Measurements from ENCODE around the gene CRYBB1.

Gene CRYBB1

DNA sequence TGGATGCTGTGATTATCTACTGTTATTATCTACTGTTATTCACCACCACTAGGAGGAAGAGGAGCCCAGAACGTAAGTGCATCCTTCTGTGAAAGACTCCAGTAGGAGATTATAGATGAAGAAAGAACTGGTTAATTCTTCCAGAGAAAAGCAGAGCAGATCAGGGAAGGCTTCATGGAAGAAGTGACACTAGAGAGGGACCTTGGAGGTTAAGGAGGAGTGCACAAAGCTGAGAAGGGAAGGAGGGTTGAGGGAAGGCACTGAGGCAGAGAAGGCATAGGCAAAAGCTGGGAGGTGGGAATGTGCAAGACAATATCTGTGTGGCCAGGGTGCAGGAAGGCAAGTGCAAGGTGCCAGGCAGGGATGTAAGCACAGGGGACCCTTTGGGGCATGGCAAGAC, 13.5 kb downstream of the CRYBB1 start:
- Histone ChIP-seq H3K79me2 (ENCODE audit: low read length) (no peaks in the 10 kb centered on the region), H3K9ac (ENCODE audit: low read length) (no peak overlapping the region), H3K4me2 (ENCODE audit: low read depth, low read length) (no peak overlapping the region), H3K36me3 (replicated peaks; ENCODE audit: insufficient read depth, low read length) (no peaks in the 10 kb centered on the region), H4K20me1 (ENCODE audit: insufficient read depth, low read length) (no peaks in the 10 kb centered on the region), H2AFZ (ENCODE audit: low read length) (no peak overlapping the region), H3K4me1 (ENCODE audit: low read length) (peaks cover 6% of the 10 kb centered on the region), H3F3A (ENCODE audit: insufficient read depth, low read length) (no peaks in the 10 kb centered on the region), H3K27me3 (replicated peaks; ENCODE audit: insufficient read depth, low read length) (no peaks in the 10 kb centered on the region), H3K27ac (ENCODE audit: low read length) (no peak overlapping the region), H3K4me3 (ENCODE audit: low read length) (no peak overlapping the region), H3K9me3 (replicated peaks; ENCODE audit: insufficient read depth, low read length) (no peaks in the 10 kb centered on the region), H3K9me2 (replicated peaks; ENCODE audit: insufficient read depth, low read length) (no peaks in the 10 kb centered on the region)
- TF ChIP-seq, protein P1, sequence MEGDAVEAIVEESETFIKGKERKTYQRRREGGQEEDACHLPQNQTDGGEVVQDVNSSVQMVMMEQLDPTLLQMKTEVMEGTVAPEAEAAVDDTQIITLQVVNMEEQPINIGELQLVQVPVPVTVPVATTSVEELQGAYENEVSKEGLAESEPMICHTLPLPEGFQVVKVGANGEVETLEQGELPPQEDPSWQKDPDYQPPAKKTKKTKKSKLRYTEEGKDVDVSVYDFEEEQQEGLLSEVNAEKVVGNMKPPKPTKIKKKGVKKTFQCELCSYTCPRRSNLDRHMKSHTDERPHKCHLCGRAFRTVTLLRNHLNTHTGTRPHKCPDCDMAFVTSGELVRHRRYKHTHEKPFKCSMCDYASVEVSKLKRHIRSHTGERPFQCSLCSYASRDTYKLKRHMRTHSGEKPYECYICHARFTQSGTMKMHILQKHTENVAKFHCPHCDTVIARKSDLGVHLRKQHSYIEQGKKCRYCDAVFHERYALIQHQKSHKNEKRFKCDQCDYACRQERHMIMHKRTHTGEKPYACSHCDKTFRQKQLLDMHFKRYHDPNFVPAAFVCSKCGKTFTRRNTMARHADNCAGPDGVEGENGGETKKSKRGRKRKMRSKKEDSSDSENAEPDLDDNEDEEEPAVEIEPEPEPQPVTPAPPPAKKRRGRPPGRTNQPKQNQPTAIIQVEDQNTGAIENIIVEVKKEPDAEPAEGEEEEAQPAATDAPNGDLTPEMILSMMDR (IDR thresholded peaks at IDR 0.05; ENCODE audit: low read length) = no peak
- TF ChIP-seq EZH2 (optimal IDR thresholded peaks at IDR 0.05; ENCODE audit: low read depth, low read length) (no peak), EZH2phosphoT487 (IDR thresholded peaks at IDR 0.05; ENCODE audit: low read length) (no peak)
- no peak for DNase-seq

DNA sequence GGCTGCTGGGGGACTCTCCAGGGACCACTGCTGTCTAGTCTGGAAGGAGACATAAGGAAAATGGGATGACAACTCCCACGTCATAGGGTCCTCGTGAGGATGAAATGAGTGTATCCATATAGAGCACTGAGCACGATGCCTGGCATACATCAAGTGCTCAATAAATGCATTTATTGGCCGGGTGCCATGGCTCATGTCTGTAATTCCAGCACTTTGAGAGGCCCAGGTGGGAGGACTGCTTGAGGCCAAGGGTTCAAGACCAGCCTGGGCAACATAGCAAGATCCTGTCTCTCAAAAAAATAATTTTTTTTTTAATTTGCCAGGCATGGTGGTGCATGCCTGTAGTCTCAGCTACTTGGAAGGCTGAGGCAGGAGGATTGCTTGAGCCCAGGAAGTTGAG, 15.7 kb downstream of the CRYBB1 start:
- no peaks in the 10 kb centered on the region for H4K20me1 ChIP-seq (ENCODE audit: insufficient read depth, low read length)
- no peak overlapping the region for H3K4me3 ChIP-seq (ENCODE audit: low read length)
- H3F3A ChIP-seq (ENCODE audit: insufficient read depth, low read length) = no peaks in the 10 kb centered on the region
- no peak overlapping the region for H3K27ac ChIP-seq (ENCODE audit: low read length)
- no peaks in the 10 kb centered on the region for H3K27me3 ChIP-seq (replicated peaks; ENCODE audit: insufficient read depth, low read length)
- no peak overlapping the region for H3K9ac ChIP-seq (ENCODE audit: low read length)
- H3K36me3 ChIP-seq (replicated peaks; ENCODE audit: insufficient read depth, low read length) = no peaks in the 10 kb centered on the region; the same call in 1 of the 2 replicates
- H3K9me2 ChIP-seq (replicated peaks; ENCODE audit: insufficient read depth, low read length) = no peaks in the 10 kb centered on the region
- H2AFZ ChIP-seq (ENCODE audit: low read length) = no peak overlapping the region
- no peaks in the 10 kb centered on the region for H3K9me3 ChIP-seq (replicated peaks; ENCODE audit: insufficient read depth, low read length)
- TF ChIP-seq EZH2 (optimal IDR thresholded peaks at IDR 0.05; ENCODE audit: low read depth, low read length) = no peak
- no peak for TF ChIP-seq EZH2phosphoT487 (IDR thresholded peaks at IDR 0.05; ENCODE audit: low read length)
- TF ChIP-seq, protein P1 (IDR thresholded peaks at IDR 0.05; ENCODE audit: low read length) = no peak
- H3K4me1 ChIP-seq (ENCODE audit: low read length) = peaks cover under 1% of the 10 kb centered on the region
- no peaks in the 10 kb centered on the region for H3K79me2 ChIP-seq (ENCODE audit: low read length)
- no peak for DNase-seq
- no peak overlapping the region for H3K4me2 ChIP-seq (ENCODE audit: low read depth, low read length)

DNA sequence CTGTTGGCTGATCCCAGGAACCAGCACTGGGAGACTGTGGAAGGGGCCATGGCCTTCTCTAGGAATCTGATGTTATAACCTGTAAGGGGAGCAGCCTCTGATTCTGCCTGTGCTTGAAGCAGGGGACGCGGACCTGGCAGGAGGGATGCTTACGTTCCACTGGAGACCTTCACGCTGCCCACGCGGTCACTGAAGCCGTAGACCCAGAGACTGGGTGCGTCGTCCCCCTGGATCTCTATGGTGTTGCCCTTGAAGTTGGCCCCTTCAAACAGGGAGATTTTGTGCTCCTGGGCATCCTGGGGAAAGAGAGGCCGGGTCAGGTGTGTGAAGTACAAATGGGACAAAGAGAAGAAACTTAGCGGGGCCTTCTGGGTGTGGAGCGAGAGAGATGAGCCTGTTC, 16.1 kb downstream of the CRYBB1 start:
- Histone ChIP-seq H3K27ac (ENCODE audit: low read length) (no peak overlapping the region), H2AFZ (ENCODE audit: low read length) (no peak overlapping the region), H3K4me2 (ENCODE audit: low read depth, low read length) (no peak overlapping the region), H3K4me1 (ENCODE audit: low read length) (peaks cover 5% of the 10 kb centered on the region), H4K20me1 (ENCODE audit: insufficient read depth, low read length) (no peaks in the 10 kb centered on the region), H3K4me3 (ENCODE audit: low read length) (no peak overlapping the region), H3K36me3 (replicated peaks; ENCODE audit: insufficient read depth, low read length) (no peaks in the 10 kb centered on the region; the same call in 1 of the 2 replicates), H3K79me2 (ENCODE audit: low read length) (no peaks in the 10 kb centered on the region), H3K9me3 (replicated peaks; ENCODE audit: insufficient read depth, low read length) (no peaks in the 10 kb centered on the region), H3K9me2 (replicated peaks; ENCODE audit: insufficient read depth, low read length) (no peaks in the 10 kb centered on the region), H3K27me3 (replicated peaks; ENCODE audit: insufficient read depth, low read length) (no peaks in the 10 kb centered on the region), H3F3A (ENCODE audit: insufficient read depth, low read length) (no peaks in the 10 kb centered on the region), H3K9ac (ENCODE audit: low read length) (no peak overlapping the region)
- DNase-seq = no peak
- TF ChIP-seq EZH2phosphoT487 (IDR thresholded peaks at IDR 0.05; ENCODE audit: low read length) (no peak), EZH2 (optimal IDR thresholded peaks at IDR 0.05; ENCODE audit: low read depth, low read length) (no peak)
- TF ChIP-seq, protein P1 (IDR thresholded peaks at IDR 0.05; ENCODE audit: low read length) = no peak

Measured in MM.1S (cell line).